ENCODE data around the gene BCCIP.

BCCIP gene

DNA sequence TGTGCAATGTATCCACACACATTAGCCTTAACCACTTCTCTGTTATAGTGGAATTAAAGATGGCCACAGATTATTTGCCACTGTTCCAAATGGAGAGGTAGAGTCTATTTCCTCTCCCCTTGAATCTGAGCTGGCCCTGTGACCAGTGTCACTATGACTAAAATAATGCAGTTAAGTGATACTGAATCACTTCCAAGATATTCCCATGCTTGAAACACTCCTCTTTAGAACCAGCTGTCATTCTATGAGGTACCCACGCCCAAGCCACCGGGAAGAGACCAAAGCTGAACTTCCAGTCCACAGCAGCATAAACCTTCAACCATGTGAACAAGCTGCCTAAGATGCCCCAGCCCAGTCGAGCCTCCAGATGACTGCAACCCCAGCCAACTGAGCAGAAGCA lies 59.9 kb downstream of the BCCIP start:
- DNase-seq, result no peak
